ENCODE data around the gene TCF4. TPM values are rescaled to one million over a fixed set of nuclear protein-coding genes. Genes with fewer than 3 reads are reported as not detected.

TCF4 gene
- total RNA-seq, 1 experiment from 2014 or later = 12.5 TPM

DNA sequence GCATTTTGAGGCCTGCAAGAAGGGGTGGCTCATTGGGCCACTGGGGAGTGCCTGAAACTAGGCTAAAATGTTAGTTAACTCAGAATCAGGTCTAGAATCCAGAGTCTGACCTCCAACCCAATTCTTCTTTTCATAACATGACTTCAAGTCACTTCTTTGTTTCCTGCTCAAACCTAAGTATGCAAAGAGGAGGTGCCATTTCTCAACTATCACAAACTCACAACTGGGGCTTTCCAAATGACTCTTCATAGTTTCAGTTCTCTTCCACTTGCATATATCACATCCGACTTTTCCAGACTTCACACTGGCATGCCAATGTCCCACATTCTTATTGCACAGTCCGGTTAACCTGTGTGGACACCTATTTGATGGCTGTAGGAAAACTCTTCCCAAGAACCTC is 211.6 kb downstream of the TCF4 start:
- TF ChIP-seq EZH2phosphoT487 (IDR thresholded peaks at IDR 0.05; ENCODE audit: borderline replicate concordance, low read length) (no peak), CTCF (conservative IDR thresholded peaks at IDR 0.05; ENCODE audit: low read depth, low read length) (no peak), EZH2 (IDR thresholded peaks at IDR 0.05; ENCODE audit: low read length, unreplicated experiment) (no peak)
- DNase-seq (no peak), ATAC-seq (no peak)
- no TSS peak for BruUV-seq (replicated peaks)
- intact Hi-C loops (cut with micrococcal nuclease) = no loop called here
- no peaks in the 10 kb centered on the region for H3K27me3 ChIP-seq (ENCODE audit: low read length)
- H3F3A ChIP-seq (ENCODE audit: low read length, unreplicated experiment) = no peaks in the 10 kb centered on the region
- H3K9me2 ChIP-seq (replicated peaks; ENCODE audit: low read length) = no peaks in the 10 kb centered on the region
- H3K9me3 ChIP-seq (ENCODE audit: low read length) = no peaks in the 10 kb centered on the region
- ChIA-PET CTCF (no interaction called here), POLR2A (ENCODE audit: unreplicated experiment) (no interaction called here)
- H3K9ac ChIP-seq (ENCODE audit: low read length) = no peak overlapping the region
- H3K4me3 ChIP-seq (ENCODE audit: low read length) = no peak overlapping the region
- no peaks in the 10 kb centered on the region for H3K79me2 ChIP-seq (ENCODE audit: low read length)
- H4K20me1 ChIP-seq (ENCODE audit: low read length) = no peaks in the 10 kb centered on the region
- no peak overlapping the region for H3K27ac ChIP-seq (ENCODE audit: low read length)
- H3K36me3 ChIP-seq (ENCODE audit: low read depth, low read length) = no peaks in the 10 kb centered on the region
- no peaks in the 10 kb centered on the region for H3K4me1 ChIP-seq (ENCODE audit: insufficient read depth, low read length)
- H3K4me2 ChIP-seq (ENCODE audit: low read length) = no peak overlapping the region
- H2AFZ ChIP-seq (ENCODE audit: low read length) = no peak overlapping the region

- H3K36me3 ChIP-seq (ENCODE audit: low read depth, low read length) = no peaks in the 10 kb centered on the region
- ChIA-PET POLR2A (ENCODE audit: unreplicated experiment) (no interaction called here), CTCF (no interaction called here)
- no peak overlapping the region for H2AFZ ChIP-seq (ENCODE audit: low read length)
- H3K9ac ChIP-seq (ENCODE audit: low read length) = no peak overlapping the region
- no peaks in the 10 kb centered on the region for H4K20me1 ChIP-seq (ENCODE audit: low read length)
- intact Hi-C loops (cut with micrococcal nuclease) = no loop called here
- TF ChIP-seq EZH2phosphoT487 (IDR thresholded peaks at IDR 0.05; ENCODE audit: borderline replicate concordance, low read length) = no peak
- no peak for TF ChIP-seq CTCF (conservative IDR thresholded peaks at IDR 0.05; ENCODE audit: low read depth, low read length)
- TF ChIP-seq EZH2 (IDR thresholded peaks at IDR 0.05; ENCODE audit: low read length, unreplicated experiment) = no peak
- H3K79me2 ChIP-seq (ENCODE audit: low read length) = no peaks in the 10 kb centered on the region
- H3K4me3 ChIP-seq (ENCODE audit: low read length) = no peak overlapping the region
- no peaks in the 10 kb centered on the region for H3K9me2 ChIP-seq (replicated peaks; ENCODE audit: low read length)
- H3K27me3 ChIP-seq (ENCODE audit: low read length) = no peaks in the 10 kb centered on the region
- no peaks in the 10 kb centered on the region for H3K4me1 ChIP-seq (ENCODE audit: insufficient read depth, low read length)
- ATAC-seq (no peak), DNase-seq (no peak)
- H3K4me2 ChIP-seq (ENCODE audit: low read length) = no peak overlapping the region
- H3K27ac ChIP-seq (ENCODE audit: low read length) = no peak overlapping the region
- H3K9me3 ChIP-seq (ENCODE audit: low read length) = no peaks in the 10 kb centered on the region
- BruUV-seq (replicated peaks) = no TSS peak
- no peaks in the 10 kb centered on the region for H3F3A ChIP-seq (ENCODE audit: low read length, unreplicated experiment)
Observed at GRCh38 chr18:55375930-55376329, 212.1 kb downstream of the TCF4 start.

GRCh38 chr18:55374741-55375140 is 213.3 kb downstream of the TCF4 start:
- H3K36me3 ChIP-seq (ENCODE audit: low read depth, low read length) = no peaks in the 10 kb centered on the region
- no peaks in the 10 kb centered on the region for H3K9me3 ChIP-seq (ENCODE audit: low read length)
- H3K4me1 ChIP-seq (ENCODE audit: insufficient read depth, low read length) = no peaks in the 10 kb centered on the region
- H3K79me2 ChIP-seq (ENCODE audit: low read length) = no peaks in the 10 kb centered on the region
- H3K4me2 ChIP-seq (ENCODE audit: low read length) = no peak overlapping the region
- DNase-seq (no peak), ATAC-seq (no peak)
- intact Hi-C loops (cut with micrococcal nuclease) = no loop called here
- BruUV-seq (replicated peaks) = no TSS peak
- no peaks in the 10 kb centered on the region for H3F3A ChIP-seq (ENCODE audit: low read length, unreplicated experiment)
- no peaks in the 10 kb centered on the region for H3K9me2 ChIP-seq (replicated peaks; ENCODE audit: low read length)
- H4K20me1 ChIP-seq (ENCODE audit: low read length) = no peaks in the 10 kb centered on the region
- no peak overlapping the region for H3K4me3 ChIP-seq (ENCODE audit: low read length)
- no peak overlapping the region for H3K27ac ChIP-seq (ENCODE audit: low read length)
- no peaks in the 10 kb centered on the region for H3K27me3 ChIP-seq (ENCODE audit: low read length)
- no peak overlapping the region for H3K9ac ChIP-seq (ENCODE audit: low read length)
- POLR2A ChIA-PET (ENCODE audit: unreplicated experiment) = no interaction called here
- CTCF ChIA-PET = no interaction called here
- no peak overlapping the region for H2AFZ ChIP-seq (ENCODE audit: low read length)
- TF ChIP-seq CTCF (conservative IDR thresholded peaks at IDR 0.05; ENCODE audit: low read depth, low read length) (no peak), EZH2phosphoT487 (IDR thresholded peaks at IDR 0.05; ENCODE audit: borderline replicate concordance, low read length) (no peak), EZH2 (IDR thresholded peaks at IDR 0.05; ENCODE audit: low read length, unreplicated experiment) (no peak)
